WTC11 (cell line): ENCODE data around the gene LRIG1. TPM values are rescaled to one million over a fixed set of nuclear protein-coding genes. Genes with fewer than 3 reads are reported as not detected.

ENCODE experiments used
- ATAC-seq: fragments of 200-7000 bp; cut with Tn5 transposase; 2 replicates; pipeline ENCODE4 v1.10.0; 2021; ENCODE audit warnings: mild to moderate bottlenecking, moderate library complexity
- CTCF ChIA-PET: fragments of 300-600 bp; sonication (Branson Sonifier 250); formaldehyde crosslinking; loops from one replicate; lab custom pipeline; 2021; ENCODE audit warnings: antibody characterized with exemption; lab: Charles Lee
- POLR2A ChIA-PET: fragments of 350-600 bp; sonication (Branson Sonifier 250); formaldehyde crosslinking; loops from one replicate; lab custom pipeline; 2021; ENCODE audit warnings: antibody characterized with exemption; lab: Charles Lee
- DNase-seq: peaks from one replicate; pipeline ENCODE4 v3.0.0; 2021; ENCODE audit warnings: low spot score
- H3K27ac Mint-ChIP-seq: 2 replicates; pipeline ENCODE4 v1.8.0; 2021; ENCODE audit warnings: mixed read lengths
- H3K27me3 Mint-ChIP-seq: 2 replicates; pipeline ENCODE4 v1.8.0; 2021; ENCODE audit warnings: low read depth, mild to moderate bottlenecking, moderate library complexity, mixed read lengths
- H3K36me3 Mint-ChIP-seq: 2 replicates; pipeline ENCODE4 v1.8.0; 2021; ENCODE audit warnings: mixed read lengths
- H3K4me1 Mint-ChIP-seq: 2 replicates; pipeline ENCODE4 v1.8.0; 2022; ENCODE audit warnings: mixed read lengths
- H3K4me3 Mint-ChIP-seq: 2 replicates; pipeline ENCODE4 v1.8.0; 2021; ENCODE audit warnings: mild to moderate bottlenecking, moderate library complexity, mixed read lengths
- H3K9me3 Mint-ChIP-seq: 2 replicates; pipeline ENCODE4 v1.8.0; 2021; ENCODE audit warnings: mixed read lengths
- CBFB ChIP-seq: sonication (generic); formaldehyde crosslinking; IDR thresholded peaks from 2 replicates; pipeline ENCODE4 v1.8.1; 2022; ENCODE audit warnings: mild to moderate bottlenecking, low read depth, missing genetic modification reagents
- CREB1 ChIP-seq: sonication (generic); formaldehyde crosslinking; IDR thresholded peaks from 2 replicates; pipeline ENCODE4 v1.8.0; 2023; ENCODE audit warnings: mild to moderate bottlenecking, missing genetic modification reagents
- CTCF ChIP-seq: fragments of 200-600 bp; IDR thresholded peaks from 2 replicates; pipeline ENCODE4 v1.8.0; 2022; ENCODE audit warnings: antibody characterized with exemption
- ESRRA ChIP-seq: sonication (generic); formaldehyde crosslinking; IDR thresholded peaks from 2 replicates; pipeline ENCODE4 v1.8.1; 2022; ENCODE audit warnings: mild to moderate bottlenecking, missing genetic modification reagents, borderline replicate concordance
- ETV6 ChIP-seq: sonication (generic); formaldehyde crosslinking; IDR thresholded peaks from 2 replicates; pipeline ENCODE4 v1.8.1; 2022; ENCODE audit warnings: mild to moderate bottlenecking, missing genetic modification reagents
- FOXJ3 ChIP-seq: sonication (generic); formaldehyde crosslinking; IDR thresholded peaks from 2 replicates; pipeline ENCODE4 v1.9.0; 2021; ENCODE audit warnings: missing genetic modification reagents, mild to moderate bottlenecking, borderline replicate concordance
- GRHL2 ChIP-seq: fragments of 250-450 bp; sonication (Bioruptor Pico); IDR thresholded peaks from 2 replicates; pipeline ENCODE4 v1.8.0; 2022; ENCODE audit warnings: mild to moderate bottlenecking, moderate library complexity; ENCODE audit not compliant: insufficient replicate concordance, severe bottlenecking
- MLX ChIP-seq: sonication (generic); formaldehyde crosslinking; IDR thresholded peaks from 2 replicates; pipeline ENCODE4 v1.8.1; 2023; ENCODE audit warnings: mild to moderate bottlenecking, missing genetic modification reagents, moderate library complexity
- MXD4 ChIP-seq: fragments of 250-450 bp; sonication (Bioruptor Pico); IDR thresholded peaks from 2 replicates; pipeline ENCODE4 v1.8.0; 2021; ENCODE audit warnings: mild to moderate bottlenecking, moderate library complexity, borderline replicate concordance
- MYBL2 ChIP-seq: sonication (generic); formaldehyde crosslinking; IDR thresholded peaks from 2 replicates; pipeline ENCODE4 v1.8.1; 2023; ENCODE audit warnings: mild to moderate bottlenecking, moderate library complexity, missing genetic modification reagents
- NFE2L1 ChIP-seq: sonication (generic); formaldehyde crosslinking; IDR thresholded peaks from 2 replicates; pipeline ENCODE4 v1.8.1; 2023; ENCODE audit warnings: missing genetic modification reagents
- PRDM15 ChIP-seq: sonication (generic); formaldehyde crosslinking; IDR thresholded peaks from 2 replicates; pipeline ENCODE4 v1.8.0; 2022; ENCODE audit warnings: missing genetic modification reagents
- RELA ChIP-seq: sonication (generic); formaldehyde crosslinking; IDR thresholded peaks from 2 replicates; pipeline ENCODE4 v1.8.1; 2022; ENCODE audit warnings: missing genetic modification reagents, mild to moderate bottlenecking, borderline replicate concordance
- ZBTB21 ChIP-seq: sonication (generic); formaldehyde crosslinking; IDR thresholded peaks from 2 replicates; pipeline ENCODE4 v1.8.1; 2023; ENCODE audit warnings: mild to moderate bottlenecking, missing genetic modification reagents, borderline replicate concordance
- ZNF121 ChIP-seq: sonication (generic); formaldehyde crosslinking; IDR thresholded peaks from 2 replicates; pipeline ENCODE4 v1.8.0; 2023; ENCODE audit warnings: missing genetic modification reagents
- ZNF138 ChIP-seq: sonication (generic); formaldehyde crosslinking; conservative IDR thresholded peaks from 2 replicates; pipeline ENCODE4 v1.8.1; 2022; ENCODE audit warnings: mild to moderate bottlenecking, moderate library complexity, missing genetic modification reagents
- ZNF219 ChIP-seq: sonication (generic); formaldehyde crosslinking; IDR thresholded peaks from 2 replicates; pipeline ENCODE4 v1.8.0; 2023; ENCODE audit warnings: missing genetic modification reagents, mild to moderate bottlenecking, borderline replicate concordance
- total RNA-seq: library from RNA; stranded (reverse); gene quantifications from 3 replicates; pipeline ENCODE4 v1.2.3, GENCODE V29; 2021
- TF ChIP-seq, protein P1 (sequence below): sonication (generic); formaldehyde crosslinking; IDR thresholded peaks from 2 replicates; pipeline ENCODE4 v1.8.1; 2023; ENCODE audit warnings: mild to moderate bottlenecking, missing genetic modification reagents
- TF ChIP-seq, protein P2 (sequence below): sonication (generic); formaldehyde crosslinking; IDR thresholded peaks from 2 replicates; pipeline ENCODE4 v1.8.1; 2022; ENCODE audit warnings: missing genetic modification reagents, borderline replicate concordance
- TF ChIP-seq, protein P3 (sequence below): sonication (generic); formaldehyde crosslinking; IDR thresholded peaks from 2 replicates; pipeline ENCODE4 v1.8.1; 2022; ENCODE audit warnings: low read depth, missing genetic modification reagents, borderline replicate concordance

The LRIG1 gene
- total RNA-seq, 1 experiment from 2014 or later, result 105 TPM

DNA sequence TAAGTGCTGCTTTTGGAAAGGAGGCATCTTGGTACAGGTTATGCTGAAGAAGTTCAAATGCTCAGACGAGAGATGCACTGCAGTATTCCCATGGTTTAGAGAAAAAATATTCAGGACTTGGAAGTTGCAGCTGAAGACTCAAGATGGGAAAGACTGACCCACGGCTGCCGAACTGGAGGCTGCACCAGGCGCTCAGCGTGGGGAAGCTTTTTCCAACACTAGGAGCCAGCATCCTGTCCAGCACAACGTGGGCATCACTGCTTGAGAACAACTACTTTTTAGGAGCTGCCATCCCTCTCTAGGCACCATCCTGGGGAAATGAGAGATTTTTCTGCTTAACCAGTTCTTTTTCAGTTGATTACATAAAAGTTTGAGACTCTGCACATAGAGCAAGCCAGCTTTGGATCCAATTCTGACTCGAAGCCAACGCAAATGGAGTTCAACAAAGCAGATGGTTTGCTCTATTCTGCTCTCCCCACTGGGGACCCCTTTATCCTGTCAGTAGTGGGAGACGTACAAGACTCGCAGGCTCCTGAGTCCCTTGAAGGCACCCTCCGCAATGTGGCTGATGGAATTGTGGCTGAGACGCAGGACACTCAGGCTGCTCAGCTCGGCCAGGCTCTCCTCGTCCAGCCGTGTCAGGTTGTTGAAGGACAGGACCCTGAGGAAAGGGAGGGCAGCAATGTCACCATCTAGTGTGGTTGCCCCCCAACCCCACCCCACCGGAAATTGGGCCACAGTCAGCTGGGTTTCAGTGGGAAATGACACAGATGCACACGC, 93.8 kb downstream of the LRIG1 start:
- peaks cover 84% of the 10 kb centered on the region for H3K36me3 Mint-ChIP-seq
- H3K27ac Mint-ChIP-seq, result no peak overlapping the region
- ATAC-seq, result no peak
- peaks cover 47% of the 10 kb centered on the region for H3K4me1 Mint-ChIP-seq
- no peaks in the 10 kb centered on the region for H3K27me3 Mint-ChIP-seq
- ChIA-PET CTCF (interaction anchor here (0.6 to 4.6 kb wide), 23 partner anchors 8 to 451 kb away, joined by 3 to 22 read pairs (median 5); no protein-coding TSS in a partner anchor), POLR2A (no interaction called here)
- no peaks in the 10 kb centered on the region for H3K9me3 Mint-ChIP-seq
- no peak overlapping the region for H3K4me3 Mint-ChIP-seq
- TF ChIP-seq, protein P1, sequence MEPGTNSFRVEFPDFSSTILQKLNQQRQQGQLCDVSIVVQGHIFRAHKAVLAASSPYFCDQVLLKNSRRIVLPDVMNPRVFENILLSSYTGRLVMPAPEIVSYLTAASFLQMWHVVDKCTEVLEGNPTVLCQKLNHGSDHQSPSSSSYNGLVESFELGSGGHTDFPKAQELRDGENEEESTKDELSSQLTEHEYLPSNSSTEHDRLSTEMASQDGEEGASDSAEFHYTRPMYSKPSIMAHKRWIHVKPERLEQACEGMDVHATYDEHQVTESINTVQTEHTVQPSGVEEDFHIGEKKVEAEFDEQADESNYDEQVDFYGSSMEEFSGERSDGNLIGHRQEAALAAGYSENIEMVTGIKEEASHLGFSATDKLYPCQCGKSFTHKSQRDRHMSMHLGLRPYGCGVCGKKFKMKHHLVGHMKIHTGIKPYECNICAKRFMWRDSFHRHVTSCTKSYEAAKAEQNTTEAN, result no peak
- TF ChIP-seq ETV6 (CRISPR knock-in tag) (no peak), ZNF138 (CRISPR knock-in tag) (no peak), ZNF121 (CRISPR knock-in tag) (no peak), CBFB (CRISPR knock-in tag) (no peak), CTCF (no peak), PRDM15 (CRISPR knock-in tag) (no peak), ZBTB21 (CRISPR knock-in tag) (no peak), RELA (CRISPR knock-in tag) (no peak), ESRRA (CRISPR knock-in tag) (no peak), MXD4 (CRISPR knock-in tag) (no peak), ZNF219 (CRISPR knock-in tag) (no peak), MYBL2 (no peak), NFE2L1 (no peak), GRHL2 (no peak)
- TF ChIP-seq, protein P2, sequence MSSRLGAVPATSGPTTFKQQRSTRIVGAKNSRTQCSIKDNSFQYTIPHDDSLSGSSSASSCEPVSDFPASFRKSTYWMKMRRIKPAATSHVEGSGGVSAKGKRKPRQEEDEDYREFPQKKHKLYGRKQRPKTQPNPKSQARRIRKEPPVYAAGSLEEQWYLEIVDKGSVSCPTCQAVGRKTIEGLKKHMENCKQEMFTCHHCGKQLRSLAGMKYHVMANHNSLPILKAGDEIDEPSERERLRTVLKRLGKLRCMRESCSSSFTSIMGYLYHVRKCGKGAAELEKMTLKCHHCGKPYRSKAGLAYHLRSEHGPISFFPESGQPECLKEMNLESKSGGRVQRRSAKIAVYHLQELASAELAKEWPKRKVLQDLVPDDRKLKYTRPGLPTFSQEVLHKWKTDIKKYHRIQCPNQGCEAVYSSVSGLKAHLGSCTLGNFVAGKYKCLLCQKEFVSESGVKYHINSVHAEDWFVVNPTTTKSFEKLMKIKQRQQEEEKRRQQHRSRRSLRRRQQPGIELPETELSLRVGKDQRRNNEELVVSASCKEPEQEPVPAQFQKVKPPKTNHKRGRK, result no peak
- DNase-seq, result no peak

GRCh38 chr3:66406163-66406562, 94.7 kb downstream of the LRIG1 start:
- Mint-ChIP-seq H3K9me3 (no peaks in the 10 kb centered on the region), H3K4me3 (no peak overlapping the region), H3K27me3 (no peaks in the 10 kb centered on the region), H3K4me1 (peaks cover 48% of the 10 kb centered on the region), H3K27ac (no peak overlapping the region), H3K36me3 (peaks cover 80% of the 10 kb centered on the region)
- POLR2A ChIA-PET, result interaction anchor here (0.7 kb wide), 1 partner anchor 9 kb away, joined by 4 read pairs; no protein-coding TSS in a partner anchor
- no peak for DNase-seq
- CTCF ChIA-PET, result interaction anchor here (4.6 kb wide), 1 partner anchor 28 kb away, joined by 16 read pairs; no protein-coding TSS in a partner anchor
- TF ChIP-seq CREB1 (CRISPR knock-in tag) (no peak), MLX (CRISPR knock-in tag) (no peak), NFE2L1 (no peak), FOXJ3 (no peak)
- TF ChIP-seq, protein P3, sequence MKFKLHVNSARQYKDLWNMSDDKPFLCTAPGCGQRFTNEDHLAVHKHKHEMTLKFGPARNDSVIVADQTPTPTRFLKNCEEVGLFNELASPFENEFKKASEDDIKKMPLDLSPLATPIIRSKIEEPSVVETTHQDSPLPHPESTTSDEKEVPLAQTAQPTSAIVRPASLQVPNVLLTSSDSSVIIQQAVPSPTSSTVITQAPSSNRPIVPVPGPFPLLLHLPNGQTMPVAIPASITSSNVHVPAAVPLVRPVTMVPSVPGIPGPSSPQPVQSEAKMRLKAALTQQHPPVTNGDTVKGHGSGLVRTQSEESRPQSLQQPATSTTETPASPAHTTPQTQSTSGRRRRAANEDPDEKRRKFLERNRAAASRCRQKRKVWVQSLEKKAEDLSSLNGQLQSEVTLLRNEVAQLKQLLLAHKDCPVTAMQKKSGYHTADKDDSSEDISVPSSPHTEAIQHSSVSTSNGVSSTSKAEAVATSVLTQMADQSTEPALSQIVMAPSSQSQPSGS (CRISPR knock-in tag), result no peak
- ATAC-seq, result no peak
